HG03045 (cell line): ENCODE results near the gene FATE1.

Experiments
- ATAC-seq: cut with Tn5 transposase; IDR thresholded peaks from one replicate; pipeline ENCODE4 v1.9.1; 2021; ENCODE audit warnings: mild to moderate bottlenecking, moderate library complexity; ENCODE audit not compliant: unreplicated experiment

FATE1 gene

DNA sequence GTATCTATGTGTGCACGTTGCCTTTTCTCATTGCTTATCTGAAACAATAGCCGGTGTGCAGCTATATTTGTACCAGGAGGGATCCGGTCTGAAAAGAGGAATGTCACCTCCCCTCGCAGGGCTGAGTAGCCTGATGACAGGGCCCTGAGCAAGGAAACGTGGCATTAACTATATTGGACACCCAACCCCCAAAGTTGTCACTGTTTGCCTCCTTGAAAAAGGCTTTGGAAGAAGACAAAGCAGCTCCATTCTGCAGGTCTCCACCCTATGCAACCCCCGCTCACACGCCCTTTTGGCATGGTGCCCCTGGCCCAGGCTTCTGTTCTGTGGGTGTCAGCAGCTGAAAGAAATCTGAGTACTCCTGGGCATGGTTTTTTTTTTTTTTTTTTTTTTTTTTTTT is 12.3 kb upstream of the FATE1 start:
- ATAC-seq: no peak

DNA sequence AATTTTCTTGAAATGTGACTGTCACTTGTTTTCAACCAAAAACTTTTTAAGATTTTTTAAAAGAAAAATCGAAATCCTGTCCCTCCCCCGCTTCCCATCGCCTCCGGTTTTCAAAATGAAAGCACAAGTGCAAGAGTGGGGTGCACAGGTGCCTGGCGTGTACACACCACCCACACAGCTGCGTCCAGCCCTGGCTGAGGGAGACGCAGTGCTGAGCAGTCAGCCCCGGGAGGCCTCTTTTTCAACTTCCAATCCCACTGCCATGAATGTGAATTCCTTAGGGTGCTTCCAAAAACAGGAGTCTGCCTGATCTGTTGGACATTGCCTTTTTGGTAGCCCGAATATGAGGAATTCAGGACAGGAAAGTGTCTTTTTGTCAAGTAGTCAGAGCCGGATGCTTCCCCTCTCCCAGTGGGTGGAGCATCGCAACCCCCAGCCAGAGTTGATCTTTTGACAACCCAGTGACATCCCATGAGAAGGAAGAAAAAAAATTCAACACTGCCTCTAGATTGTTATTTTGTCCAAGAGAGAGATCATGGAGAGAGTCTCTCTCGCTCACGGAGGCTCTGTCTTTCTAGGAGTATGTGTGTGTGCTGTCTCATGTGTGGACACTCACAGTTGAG is 11.7 kb upstream of the FATE1 start:
- no peak for ATAC-seq

DNA sequence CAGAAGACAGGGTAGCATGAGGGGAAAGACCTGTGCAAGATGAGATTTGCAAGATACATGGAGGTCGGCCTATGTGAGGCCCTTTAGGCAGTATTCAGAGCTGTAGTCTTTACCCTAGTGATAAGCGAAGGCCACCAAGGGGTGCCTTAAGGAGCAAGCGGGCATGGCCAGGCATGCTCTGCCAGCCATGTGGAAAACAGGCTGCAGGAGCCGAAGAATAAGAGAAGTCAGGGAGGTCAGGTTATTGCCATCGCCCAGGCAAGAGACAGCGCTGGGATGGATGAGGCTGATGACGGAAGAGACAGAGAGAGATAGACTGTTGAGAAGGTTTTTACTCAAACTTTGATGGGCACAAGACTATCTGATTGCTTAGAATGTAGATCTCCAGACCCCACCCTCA is 7.0 kb upstream of the FATE1 start:
- ATAC-seq: no peak

DNA sequence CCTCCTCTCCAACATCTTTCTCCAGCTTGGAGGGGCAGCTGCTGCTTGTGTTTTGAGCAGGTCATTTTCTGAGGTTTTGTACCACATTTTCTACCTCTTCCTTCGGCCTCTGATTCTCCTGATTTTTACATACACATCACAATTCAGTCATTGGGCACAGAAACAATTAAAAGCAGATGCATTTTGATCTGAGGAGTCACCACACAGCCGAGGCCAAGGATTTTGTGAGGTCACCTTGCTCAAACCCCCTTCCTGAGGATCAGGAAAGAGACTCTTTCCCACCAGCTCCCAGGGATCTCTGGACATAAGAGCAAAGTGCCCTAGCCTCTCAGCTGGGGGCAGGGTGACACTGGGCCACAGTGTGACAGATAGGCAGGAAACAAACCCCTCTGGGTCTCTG is 5.4 kb upstream of the FATE1 start:
- ATAC-seq: no peak

DNA sequence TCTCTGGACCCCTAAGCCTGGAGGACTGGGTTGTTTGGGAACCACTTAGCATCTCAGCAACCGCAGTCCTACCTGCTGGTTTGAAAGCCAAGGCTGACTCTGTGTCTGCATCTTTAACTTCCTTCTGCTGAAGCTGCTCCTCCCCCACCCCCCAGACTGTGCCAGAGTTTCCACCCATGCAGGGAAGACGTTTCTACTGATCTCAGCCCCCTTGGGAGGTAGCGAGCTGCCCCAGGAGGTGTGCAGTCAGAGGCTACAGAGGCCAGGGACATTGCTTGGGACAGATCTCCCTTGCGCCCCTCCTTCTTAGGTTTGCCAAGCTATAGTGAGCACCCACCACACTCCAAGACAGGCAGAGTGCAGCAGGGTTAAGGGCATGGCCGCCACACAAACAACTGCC is 4.7 kb upstream of the FATE1 start:
- ATAC-seq: no peak

DNA sequence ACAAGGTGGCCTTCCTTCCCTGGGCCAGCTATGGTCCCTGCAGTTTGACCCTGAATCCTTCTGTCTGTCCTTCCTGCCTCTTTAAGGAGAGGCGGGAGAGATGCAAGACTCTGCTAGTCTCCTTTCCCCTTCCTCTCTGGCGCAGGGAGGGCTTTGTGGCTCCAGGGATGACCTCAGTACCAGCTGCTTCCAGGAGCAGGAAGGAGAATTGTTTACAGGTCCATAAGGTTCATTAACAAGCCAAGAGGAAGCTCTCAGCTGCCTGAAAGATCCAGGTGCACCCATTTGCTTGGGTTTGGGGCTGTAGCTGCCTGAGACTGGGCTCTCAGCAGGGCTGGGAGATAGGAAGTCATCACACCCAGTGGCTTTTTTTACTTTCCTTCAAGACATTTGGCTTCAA is 4.0 kb upstream of the FATE1 start:
- ATAC-seq: no peak

DNA sequence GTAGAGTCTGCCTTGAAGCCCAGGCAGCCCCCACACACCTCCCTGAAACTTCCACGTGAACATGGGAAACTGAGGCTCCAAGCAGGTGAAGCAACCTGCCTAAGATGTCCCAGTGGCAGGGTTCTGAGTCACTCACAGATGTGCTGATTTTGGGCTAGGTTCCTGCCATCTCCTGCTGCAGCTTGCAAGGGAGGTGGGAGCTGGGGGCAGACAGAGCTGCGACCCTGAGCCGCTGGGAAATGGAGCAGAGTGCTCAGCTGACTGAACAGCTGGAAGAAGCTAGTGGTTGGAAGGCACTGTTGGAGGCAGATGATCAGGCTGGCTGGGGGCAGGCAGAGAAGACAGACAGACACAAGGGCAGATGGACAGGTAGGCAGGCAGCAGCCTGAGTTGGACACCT is 3.6 kb upstream of the FATE1 start:
- no peak for ATAC-seq

DNA sequence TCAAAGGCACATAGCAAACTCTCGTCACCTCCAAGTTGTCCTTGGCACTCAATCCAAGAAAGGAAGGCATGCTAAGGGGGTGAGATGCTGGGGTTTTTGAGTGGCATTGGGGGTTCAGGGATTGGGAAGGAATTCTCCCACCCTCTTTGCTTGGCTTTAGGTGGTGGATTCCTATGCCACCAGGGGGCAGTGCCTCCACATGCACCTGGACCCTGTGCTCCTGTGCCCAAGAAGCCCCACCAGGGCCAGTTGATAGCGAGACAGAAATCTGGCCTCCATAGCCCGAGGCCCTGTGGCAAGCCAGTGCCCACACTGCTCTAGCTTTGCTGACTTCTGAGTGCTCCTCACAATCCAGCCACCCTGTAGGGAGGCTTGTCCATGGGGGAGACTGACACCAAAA is 2.0 kb upstream of the FATE1 start:
- ATAC-seq: no peak

DNA sequence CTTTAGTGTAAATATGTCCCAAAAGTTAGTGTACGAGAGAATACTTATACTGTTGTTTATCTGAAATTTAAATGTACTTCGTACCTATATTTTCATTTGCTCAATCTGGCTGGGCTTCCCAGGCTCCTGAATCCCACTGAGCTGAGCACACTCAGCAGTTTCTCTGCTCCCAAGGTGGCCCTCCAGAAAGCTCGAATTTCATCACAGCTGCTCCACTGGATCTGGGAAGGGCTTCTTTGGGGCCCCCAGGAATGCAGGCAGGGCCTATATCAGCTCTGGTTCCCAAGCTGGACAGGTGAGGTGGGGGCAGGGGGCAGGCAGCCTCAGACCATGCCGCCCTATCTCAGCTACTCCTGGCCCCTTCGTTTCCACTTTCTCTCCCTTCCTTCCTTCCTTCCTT is 1.5 kb upstream of the FATE1 start:
- ATAC-seq: no peak

DNA sequence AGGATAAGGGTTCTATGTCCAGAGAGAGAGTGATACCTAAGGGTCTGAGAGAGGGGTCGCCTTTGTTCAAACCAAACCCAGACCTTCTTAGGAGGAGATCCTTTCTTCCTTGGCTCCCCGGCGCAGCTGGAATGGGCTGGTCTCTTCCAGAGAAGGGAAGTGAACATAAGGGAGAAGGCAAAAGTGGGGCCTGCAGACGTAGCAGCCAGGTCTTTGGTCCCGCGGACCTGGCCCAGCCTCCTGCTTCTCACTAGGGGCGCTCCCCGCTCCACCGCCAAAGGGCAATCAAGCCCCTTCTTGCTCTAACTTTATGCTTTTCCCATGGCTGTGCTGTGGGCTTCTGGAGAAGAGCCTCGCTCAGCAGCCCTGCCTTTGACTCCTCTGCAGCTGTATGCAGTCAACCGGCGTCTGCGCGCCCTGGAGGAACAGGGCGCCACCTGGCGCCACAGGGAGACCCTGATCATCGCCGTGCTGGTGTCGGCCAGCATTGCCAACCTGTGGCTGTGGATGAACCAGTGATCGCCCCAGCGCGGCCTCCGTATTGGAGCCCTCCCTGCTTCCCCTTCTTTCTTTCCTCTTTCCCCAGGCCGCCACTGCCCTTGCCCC is 6.5 kb downstream of the FATE1 start:
- ATAC-seq: no peak

DNA sequence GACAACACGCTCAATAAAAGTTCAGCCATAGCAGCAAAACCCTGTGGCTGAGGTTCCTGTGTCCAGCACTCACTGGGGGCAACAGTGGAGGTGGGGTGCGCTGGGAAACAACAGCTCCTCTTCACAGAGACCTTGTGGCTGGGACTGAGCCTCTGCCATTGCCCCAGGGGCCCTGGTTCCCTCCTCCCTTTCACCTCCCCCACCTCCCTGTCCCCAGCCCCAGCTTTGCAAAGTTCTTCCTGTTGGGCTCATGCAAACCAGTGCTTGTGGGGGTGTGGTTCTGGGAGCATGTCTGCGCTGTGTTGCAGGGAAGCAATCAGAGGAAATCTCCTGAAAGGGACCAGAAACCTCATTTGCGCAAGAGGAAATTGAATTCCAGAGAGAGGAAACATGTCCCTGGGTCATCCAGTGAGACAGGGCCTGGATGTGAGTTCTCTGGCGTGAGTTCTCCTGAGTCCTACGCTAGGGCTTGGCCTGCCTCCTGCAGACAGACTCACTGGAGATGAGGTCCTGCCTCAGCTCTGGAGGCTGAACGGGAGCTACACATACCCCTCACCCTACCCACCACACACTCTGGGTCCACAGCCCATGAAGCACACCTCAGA is 7.4 kb downstream of the FATE1 start:
- no peak for ATAC-seq

DNA sequence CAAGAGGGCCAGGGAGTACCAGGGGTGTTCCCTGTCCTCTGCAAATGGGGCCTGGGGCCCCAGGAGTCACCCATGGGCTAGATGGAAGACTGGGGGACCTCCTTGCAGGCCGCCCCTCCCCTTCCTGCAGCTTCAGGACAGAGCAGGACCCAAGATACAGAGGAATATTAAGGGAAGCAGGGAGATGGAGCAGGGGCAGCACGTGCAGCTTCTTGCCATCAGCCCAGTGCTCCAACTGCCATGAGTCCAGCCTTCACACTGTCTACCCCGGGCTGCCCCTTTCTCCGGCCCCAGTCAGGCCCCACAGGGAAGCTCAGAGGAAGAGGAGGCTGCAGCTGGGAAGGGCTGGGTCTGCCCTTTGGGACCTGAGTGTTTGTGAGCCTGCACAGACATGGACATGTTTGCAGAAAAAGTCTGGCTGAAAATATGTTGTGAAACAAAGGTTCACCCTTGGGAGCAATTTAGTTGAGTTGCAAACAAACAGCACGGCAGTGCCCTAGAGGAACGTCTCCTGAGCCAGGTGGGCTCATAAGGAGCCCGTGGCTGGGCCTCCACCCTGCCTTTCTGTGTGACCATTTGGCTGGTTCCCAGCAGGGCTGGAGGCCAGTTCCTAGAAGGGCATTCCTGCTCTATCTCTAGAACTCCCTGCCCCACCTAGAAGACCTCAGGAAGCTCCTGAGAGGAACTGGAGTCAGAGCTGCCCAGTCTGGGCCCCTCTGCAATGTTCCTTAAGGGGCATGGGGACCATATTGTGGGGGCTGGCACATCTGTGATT is 8.9 kb downstream of the FATE1 start:
- ATAC-seq: no peak

DNA sequence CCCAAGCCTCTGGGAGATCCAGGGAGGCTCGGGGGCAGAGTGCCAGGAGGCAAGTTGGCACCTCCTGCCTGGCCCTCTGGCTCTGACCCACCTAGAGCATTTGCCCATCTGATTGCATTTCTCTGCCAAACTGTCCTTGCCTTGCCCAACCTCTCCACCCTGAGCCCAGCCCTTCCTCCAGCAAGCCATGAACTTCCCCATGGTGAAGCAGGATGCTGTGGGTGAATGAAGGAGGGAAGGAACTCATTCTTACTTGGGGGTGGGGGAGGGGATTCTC is 9.4 kb downstream of the FATE1 start:
- ATAC-seq: no peak

DNA sequence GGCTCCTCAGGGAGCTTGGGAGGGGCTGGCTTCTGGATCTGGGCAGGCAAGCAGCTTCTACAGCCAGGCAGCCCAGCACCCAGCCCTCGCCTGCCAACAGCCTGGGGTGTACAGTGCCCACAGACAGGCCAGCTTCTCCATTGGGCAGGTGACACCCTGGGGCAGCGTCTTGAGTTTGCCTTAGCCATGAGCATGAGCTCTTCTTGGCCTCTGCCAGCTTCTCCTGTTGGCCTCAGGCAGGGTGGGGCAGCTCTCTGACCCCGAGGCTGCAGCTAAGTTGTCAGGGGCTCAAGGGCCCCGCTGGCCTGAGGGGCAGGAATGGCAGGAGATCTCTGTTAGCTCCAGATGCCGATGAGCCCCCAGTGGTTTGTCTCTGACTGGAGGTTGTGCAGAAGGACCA is 10.9 kb downstream of the FATE1 start:
- ATAC-seq: no peak

DNA sequence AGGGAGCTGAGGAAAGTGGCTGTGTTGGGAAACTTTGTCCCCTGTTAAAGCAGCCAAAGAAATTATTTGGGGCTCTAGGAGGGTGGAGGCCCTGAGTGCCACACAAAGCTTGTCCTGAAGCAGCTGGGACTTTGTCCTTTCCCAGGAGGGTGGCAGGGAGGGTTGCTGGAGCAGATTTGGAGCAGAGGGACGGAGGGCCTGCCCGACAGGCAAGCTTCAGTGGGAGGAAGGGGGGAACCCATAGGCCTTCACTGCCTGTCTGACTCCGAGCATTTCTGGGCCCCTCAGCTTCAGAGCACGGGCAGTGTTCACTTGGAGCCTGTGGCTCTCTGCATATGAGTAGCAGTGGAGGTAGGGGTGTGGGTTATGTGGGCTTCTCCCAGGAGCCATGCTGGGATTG is 11.5 kb downstream of the FATE1 start:
- no peak for ATAC-seq

DNA sequence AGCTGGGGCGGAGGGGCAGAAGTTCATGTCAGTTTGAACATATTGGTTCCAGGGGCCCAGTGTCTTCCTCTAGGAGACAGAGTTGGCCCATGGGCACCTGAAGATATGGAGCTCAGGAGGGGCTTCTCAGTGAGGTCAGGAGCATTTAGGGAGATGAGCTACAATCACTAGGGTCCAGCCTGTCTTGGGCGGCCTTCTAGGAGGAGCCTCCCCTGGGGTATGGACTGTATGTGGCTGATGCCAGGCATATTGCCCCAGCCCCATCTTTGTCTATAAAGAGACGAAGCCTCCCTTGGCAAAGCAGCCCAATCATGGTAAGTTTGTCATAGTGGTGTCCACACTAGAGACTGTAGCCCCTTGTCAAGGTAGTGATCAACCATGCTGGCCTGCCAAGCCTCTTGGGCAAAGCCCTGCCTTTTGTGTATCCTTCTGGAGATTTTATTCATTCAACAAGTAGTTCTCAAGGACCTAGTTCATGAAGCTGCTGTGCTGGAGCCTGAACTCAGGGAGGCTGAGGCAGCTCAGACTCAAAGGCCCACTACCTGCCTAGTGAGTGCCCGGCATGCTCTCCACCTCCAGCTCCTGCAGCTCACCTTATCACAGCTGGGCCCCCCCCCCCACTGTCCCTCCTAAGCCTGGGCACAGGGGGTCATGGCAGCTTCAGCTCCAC is 13.4 kb downstream of the FATE1 start:
- no peak for ATAC-seq

DNA sequence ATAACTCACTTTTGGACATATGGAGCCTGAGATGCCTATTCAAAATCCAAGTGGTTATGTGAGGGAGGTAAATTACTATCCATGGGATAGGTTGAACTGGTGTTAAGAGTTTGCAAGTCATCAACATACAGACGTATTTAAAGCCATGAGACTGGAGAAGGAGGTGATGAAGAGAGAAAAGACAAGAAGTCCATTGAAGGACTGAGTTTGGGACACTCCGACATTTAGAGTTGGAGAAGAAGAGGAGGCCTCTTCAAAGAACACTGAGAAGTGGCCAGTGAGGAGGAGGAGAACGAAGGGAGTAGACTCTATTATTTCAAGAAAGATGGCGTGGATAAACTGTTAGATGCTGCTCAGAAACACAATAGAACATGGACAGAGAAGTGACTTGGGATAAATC is 18.6 kb downstream of the FATE1 start, which contains the start of gene CNGA2:
Gene CNGA2 (plus strand): TSS at position 301 of the 400 bp plus-strand sequence. CDS start 3,738 bp downstream, outside the sequence.
- ATAC-seq: no peak

DNA sequence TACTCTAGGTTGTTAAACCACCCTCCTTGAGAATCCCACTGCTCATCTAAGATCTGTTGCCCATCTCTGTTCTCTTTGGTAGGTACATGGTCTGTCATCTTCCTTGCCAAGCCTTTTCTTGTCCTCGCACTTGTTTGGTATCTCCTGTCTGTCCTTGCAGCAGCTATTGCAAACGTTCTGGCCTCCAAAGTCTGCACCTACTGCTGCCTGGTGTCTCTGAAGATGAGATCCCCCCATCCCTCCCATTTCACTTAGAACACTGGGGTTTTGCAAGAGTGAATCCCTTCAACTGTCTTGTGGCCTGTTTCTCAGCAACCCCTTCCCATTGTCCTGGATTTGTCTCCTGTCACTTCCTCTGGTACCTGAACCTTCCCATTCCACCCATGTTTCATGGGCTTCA is 19.4 kb downstream of the FATE1 start:
- no peak for ATAC-seq

DNA sequence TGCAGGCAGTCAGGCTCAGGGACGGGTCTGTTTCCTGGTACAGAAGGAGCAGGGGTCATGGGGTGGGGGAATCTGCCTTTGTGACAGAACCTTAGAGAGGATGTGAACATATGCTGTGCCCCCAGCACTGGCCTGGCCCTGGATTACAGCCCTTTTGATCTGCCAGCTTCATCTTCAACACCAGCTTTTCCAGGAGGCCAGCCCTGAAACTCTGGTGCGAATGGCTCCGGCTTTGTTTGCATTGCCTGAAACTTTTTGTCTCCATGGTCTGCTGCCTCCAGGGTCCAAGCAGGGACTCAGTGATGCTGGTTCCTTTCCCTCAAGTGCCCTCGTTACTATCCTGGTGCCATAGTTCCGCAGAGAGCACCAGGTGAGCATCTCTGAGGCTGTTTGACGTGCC is 20.9 kb downstream of the FATE1 start:
- ATAC-seq: no peak

DNA sequence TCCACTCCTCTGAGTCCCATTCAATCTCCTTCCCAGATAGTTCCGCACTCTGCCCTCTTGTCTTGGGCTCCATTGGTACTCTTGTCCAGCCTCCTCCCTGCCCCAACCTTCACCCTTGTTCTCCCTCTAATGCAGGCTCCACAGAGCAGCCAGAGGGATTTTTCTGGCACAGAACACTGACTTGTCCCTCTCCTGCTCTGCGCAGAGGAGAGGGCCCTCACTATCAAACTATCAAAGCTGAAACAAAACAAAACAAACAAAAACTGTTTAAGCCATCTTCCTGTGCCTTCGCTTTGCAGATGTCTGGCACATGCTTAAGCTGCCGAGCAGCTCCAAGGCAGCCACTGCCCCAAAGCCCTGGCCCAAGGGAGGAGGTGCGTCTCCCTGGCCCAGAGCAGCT is 21.7 kb downstream of the FATE1 start:
- no peak for ATAC-seq

DNA sequence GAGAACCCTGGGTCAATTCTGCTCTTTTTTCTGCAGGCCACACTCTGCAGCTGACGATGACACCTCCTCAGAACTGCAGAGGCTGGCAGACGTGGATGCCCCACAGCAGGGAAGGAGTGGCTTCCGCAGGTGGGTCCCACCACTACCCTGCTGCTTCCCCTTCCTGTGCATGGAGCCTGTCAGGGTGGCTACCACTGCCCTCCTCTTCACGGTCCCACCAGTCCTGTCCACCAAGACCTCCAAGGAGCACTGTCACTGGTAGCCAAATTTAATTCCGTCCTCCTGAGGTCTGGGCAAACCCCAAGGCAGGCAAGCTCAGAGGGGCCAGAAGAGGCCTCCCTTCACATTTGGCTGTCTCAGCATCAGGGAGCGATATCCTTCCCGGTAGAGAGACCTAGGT is 22.9 kb downstream of the FATE1 start:
- no peak for ATAC-seq

DNA sequence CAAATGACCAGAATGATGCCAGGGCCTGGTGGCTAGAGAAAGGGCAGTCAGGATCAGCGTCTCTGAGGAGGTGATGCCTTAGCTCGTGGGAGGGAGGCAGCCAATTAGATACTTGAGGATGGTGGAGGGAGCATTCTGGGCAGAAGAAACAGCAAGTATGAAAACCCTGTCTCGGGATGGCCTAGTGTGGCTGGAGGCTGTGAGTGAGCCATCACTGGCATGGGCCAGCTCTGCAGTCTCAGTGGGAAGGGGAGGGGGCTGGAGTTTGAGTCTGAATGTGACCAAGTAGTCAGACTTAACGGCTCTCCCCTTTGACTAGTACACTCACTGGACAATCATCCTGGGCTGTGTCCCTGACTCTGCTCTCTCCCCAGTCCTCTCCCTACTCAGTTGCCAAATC is 25.8 kb downstream of the FATE1 start:
- ATAC-seq: no peak
